Astrocyte (in vitro differentiated cells and primary cell): ENCODE data around the gene ABI2.

Experiments
- EZH2 ChIP-seq: IDR thresholded peaks from 2 replicates; pipeline ENCODE4 v1.6.1; 2012; ENCODE audit warnings: mild to moderate bottlenecking, low read length, inconsistent platforms; ENCODE audit not compliant: insufficient read depth
- TF ChIP-seq, protein P1 (sequence below): IDR thresholded peaks from 2 replicates; pipeline ENCODE4 v1.5.1; 2011; ENCODE audit warnings: low read depth, mild to moderate bottlenecking, inconsistent platforms, low read length, moderate library complexity; ENCODE audit not compliant: insufficient read depth

DNA sequence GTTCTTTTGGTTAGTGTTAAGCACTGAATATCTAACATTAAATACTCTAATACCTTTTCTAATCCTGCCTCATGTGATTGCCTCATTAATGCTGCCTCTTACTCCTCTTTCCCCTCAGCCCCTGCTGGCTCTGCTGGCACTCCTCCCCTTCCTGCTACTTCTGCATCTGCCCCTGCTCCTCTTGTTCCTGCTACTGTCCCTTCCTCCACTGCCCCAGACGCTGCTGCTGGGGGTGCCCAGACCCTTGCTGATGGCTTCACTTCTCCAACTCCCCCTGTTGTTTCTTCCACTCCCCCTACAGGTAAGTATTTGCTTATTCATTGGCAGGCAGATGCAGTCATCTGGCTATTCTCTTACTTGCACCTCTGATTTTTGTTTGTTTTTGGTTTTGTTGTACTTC, 68.5 kb downstream of the ABI2 start:
- TF ChIP-seq, protein P1, sequence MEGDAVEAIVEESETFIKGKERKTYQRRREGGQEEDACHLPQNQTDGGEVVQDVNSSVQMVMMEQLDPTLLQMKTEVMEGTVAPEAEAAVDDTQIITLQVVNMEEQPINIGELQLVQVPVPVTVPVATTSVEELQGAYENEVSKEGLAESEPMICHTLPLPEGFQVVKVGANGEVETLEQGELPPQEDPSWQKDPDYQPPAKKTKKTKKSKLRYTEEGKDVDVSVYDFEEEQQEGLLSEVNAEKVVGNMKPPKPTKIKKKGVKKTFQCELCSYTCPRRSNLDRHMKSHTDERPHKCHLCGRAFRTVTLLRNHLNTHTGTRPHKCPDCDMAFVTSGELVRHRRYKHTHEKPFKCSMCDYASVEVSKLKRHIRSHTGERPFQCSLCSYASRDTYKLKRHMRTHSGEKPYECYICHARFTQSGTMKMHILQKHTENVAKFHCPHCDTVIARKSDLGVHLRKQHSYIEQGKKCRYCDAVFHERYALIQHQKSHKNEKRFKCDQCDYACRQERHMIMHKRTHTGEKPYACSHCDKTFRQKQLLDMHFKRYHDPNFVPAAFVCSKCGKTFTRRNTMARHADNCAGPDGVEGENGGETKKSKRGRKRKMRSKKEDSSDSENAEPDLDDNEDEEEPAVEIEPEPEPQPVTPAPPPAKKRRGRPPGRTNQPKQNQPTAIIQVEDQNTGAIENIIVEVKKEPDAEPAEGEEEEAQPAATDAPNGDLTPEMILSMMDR: peak; percentile 25
- TF ChIP-seq EZH2: no peak
